HL-60 (cell line): ENCODE measurements around the gene ETV3.
A peak's percentile ranks its signal among the peaks of the same experiment; 100 is the strongest.
"Not testable (repeated sequence)": the region's sequence is repeated elsewhere in the genome, so short reads cannot be mapped to it uniquely, and the experiment has no call there.

Experiments used
- DNase-seq, 2 experiments: peaks; one replicate each; pipeline ENCODE4 v3.0.0-alpha.2; 2010 to 2020; ENCODE audit warnings: low read depth in 1 of 2, low spot score in 1 of 2
- H3K27ac ChIP-seq: fragments of 250-450 bp; sonication (Bioruptor Pico); replicated peaks from 2 replicates; pipeline ENCODE4 v1.5.1; 2020; ENCODE audit warnings: mild to moderate bottlenecking, moderate library complexity
- H3K27me3 ChIP-seq: fragments of 250-450 bp; sonication (Bioruptor Pico); 2 replicates; pipeline ENCODE4 v1.5.1; 2021; ENCODE audit warnings: mild to moderate bottlenecking, moderate library complexity; ENCODE audit not compliant: insufficient read depth, poor library complexity, severe bottlenecking
- H3K4me3 ChIP-seq: replicated peaks from 2 replicates; pipeline ENCODE4 v1.5.1; 2011; ENCODE audit warnings: mild to moderate bottlenecking, control low read depth, low read length; ENCODE audit not compliant: insufficient read depth
- GABPA ChIP-seq: IDR thresholded peaks from 2 replicates; pipeline ENCODE4 v1.6.1; 2012; ENCODE audit warnings: low read depth
- POLR2AphosphoS5 ChIP-seq: IDR thresholded peaks from 2 replicates; pipeline ENCODE4 v1.6.1; 2012; ENCODE audit warnings: low read depth
- SPI1 ChIP-seq: IDR thresholded peaks from 2 replicates; pipeline ENCODE4 v1.6.1; 2012; ENCODE audit warnings: low read depth, mild to moderate bottlenecking, borderline replicate concordance
- TF ChIP-seq, protein P1 (sequence below): IDR thresholded peaks from one replicate; pipeline ENCODE4 v1.5.1; 2011; ENCODE audit warnings: low read length, control low read depth, inconsistent platforms; ENCODE audit not compliant: insufficient read depth
- TF ChIP-seq, protein P2 (sequence below): IDR thresholded peaks from 2 replicates; pipeline ENCODE4 v1.6.1; 2012; ENCODE audit warnings: low read depth; ENCODE audit not compliant: insufficient replicate concordance

Gene ETV3

DNA sequence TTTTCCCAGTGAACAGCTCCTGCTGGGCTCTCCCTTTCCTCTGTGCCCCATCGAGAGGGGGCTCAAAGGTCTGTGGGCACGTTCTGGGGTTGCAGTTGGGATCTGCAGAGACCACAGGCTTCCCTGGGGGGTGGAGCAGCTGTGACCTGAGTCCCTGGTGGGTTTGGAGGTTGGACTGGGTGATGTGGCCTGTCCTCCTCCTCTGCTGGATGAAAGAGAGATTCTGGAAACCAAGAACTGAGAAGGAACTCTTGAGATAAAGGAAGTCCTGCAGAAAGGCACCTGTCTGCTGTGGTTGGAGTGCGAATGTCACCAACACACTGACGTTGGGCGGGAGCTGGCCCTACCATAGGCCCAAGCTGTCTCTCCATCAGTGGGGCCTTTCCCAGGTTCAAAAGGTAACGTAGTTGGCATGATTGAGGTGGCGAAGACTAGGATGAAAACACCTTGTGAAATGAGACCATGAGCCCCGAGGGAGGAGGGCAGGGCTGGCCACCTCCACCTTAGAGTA lies 35.8 kb upstream of the ETV3 start:
- no peak for DNase-seq
- Histone ChIP-seq H3K27me3 (peaks cover 6% of the 10 kb centered on the region), H3K4me3 (no peak overlapping the region), H3K27ac (no peak overlapping the region)
- TF ChIP-seq, protein P1, sequence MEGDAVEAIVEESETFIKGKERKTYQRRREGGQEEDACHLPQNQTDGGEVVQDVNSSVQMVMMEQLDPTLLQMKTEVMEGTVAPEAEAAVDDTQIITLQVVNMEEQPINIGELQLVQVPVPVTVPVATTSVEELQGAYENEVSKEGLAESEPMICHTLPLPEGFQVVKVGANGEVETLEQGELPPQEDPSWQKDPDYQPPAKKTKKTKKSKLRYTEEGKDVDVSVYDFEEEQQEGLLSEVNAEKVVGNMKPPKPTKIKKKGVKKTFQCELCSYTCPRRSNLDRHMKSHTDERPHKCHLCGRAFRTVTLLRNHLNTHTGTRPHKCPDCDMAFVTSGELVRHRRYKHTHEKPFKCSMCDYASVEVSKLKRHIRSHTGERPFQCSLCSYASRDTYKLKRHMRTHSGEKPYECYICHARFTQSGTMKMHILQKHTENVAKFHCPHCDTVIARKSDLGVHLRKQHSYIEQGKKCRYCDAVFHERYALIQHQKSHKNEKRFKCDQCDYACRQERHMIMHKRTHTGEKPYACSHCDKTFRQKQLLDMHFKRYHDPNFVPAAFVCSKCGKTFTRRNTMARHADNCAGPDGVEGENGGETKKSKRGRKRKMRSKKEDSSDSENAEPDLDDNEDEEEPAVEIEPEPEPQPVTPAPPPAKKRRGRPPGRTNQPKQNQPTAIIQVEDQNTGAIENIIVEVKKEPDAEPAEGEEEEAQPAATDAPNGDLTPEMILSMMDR = no peak
- TF ChIP-seq SPI1 (no peak), POLR2AphosphoS5 (no peak), GABPA (no peak)
- TF ChIP-seq, protein P2, sequence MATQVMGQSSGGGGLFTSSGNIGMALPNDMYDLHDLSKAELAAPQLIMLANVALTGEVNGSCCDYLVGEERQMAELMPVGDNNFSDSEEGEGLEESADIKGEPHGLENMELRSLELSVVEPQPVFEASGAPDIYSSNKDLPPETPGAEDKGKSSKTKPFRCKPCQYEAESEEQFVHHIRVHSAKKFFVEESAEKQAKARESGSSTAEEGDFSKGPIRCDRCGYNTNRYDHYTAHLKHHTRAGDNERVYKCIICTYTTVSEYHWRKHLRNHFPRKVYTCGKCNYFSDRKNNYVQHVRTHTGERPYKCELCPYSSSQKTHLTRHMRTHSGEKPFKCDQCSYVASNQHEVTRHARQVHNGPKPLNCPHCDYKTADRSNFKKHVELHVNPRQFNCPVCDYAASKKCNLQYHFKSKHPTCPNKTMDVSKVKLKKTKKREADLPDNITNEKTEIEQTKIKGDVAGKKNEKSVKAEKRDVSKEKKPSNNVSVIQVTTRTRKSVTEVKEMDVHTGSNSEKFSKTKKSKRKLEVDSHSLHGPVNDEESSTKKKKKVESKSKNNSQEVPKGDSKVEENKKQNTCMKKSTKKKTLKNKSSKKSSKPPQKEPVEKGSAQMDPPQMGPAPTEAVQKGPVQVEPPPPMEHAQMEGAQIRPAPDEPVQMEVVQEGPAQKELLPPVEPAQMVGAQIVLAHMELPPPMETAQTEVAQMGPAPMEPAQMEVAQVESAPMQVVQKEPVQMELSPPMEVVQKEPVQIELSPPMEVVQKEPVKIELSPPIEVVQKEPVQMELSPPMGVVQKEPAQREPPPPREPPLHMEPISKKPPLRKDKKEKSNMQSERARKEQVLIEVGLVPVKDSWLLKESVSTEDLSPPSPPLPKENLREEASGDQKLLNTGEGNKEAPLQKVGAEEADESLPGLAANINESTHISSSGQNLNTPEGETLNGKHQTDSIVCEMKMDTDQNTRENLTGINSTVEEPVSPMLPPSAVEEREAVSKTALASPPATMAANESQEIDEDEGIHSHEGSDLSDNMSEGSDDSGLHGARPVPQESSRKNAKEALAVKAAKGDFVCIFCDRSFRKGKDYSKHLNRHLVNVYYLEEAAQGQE = no peak

DNA sequence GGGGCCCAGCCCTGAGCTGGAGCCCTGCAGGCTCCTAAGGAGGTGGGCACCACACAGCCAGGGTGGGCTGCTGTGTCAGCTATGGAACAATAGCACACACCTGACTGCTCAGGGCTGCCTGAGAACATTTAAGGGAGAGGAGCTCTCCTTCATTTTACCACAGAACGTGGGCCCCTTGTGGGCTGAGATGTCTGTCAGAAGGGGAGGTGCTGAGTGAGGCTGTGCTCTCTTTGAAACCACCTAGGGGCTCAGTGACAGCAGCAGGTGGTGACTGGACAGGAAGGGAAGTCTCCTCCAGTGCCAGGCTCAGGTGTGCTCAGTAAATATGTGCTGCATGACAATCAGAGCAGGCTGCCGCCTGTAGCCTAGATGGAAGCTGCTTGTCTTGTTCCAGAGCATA lies 35.0 kb upstream of the ETV3 start:
- H3K27me3 ChIP-seq, H3K27ac ChIP-seq: not testable (repeated sequence)

DNA sequence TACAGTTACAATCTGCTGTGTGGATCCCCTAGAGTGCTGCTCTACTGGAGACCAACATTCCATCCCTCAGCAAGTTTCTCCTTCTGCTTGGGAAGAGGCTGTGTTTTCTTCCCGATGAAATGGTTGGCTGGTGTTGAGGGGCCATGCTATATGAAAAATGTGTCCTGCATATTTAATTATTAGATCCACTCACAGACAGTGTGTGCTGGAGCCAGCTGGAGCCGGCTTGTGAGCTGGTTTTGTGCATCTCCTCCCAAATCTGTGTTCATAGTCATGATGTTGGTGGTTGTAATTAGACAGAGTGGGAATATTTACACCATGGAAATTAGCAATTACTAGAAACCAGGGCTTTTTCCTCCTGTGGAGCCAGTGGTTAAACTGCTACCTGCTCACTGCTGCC lies 34.4 kb upstream of the ETV3 start:
- H3K4me3 ChIP-seq, H3K27me3 ChIP-seq, H3K27ac ChIP-seq, DNase-seq: not testable (repeated sequence)

More for the DNA sequence above, 35.0 kb upstream of the ETV3 start:
- not testable (repeated sequence) for DNase-seq, H3K4me3 ChIP-seq

DNA sequence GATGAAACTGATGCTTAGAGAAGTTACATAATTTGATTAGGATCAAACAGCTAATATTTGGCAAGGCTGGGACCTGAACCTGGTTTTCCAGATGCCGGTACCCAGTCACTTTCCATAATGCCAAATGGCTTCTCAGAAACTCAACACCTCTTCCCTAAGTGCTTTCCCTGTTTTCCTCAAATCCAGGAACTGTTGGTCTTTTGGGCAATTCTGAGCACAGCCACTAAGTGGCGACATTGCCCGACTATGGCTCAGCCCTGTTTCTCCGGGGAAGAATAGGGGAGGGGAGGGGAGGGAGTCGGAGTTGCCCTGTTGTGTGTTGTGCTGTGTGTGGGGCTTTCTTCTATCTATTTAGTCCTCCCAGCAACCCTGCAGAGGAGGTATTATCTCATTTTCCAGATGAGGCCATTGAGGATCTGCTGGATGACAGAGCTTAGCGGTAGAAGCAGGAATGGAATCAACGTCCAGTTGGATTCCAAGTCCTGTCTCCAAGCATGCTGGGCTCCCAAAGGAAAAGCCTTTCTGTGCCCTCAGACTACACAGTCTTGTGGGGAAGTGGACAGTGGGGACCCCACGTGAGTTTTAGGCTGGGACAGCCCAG lies 33.8 kb upstream of the ETV3 start:
- H3K27me3 ChIP-seq, H3K4me3 ChIP-seq, H3K27ac ChIP-seq, DNase-seq: not testable (repeated sequence)

DNA sequence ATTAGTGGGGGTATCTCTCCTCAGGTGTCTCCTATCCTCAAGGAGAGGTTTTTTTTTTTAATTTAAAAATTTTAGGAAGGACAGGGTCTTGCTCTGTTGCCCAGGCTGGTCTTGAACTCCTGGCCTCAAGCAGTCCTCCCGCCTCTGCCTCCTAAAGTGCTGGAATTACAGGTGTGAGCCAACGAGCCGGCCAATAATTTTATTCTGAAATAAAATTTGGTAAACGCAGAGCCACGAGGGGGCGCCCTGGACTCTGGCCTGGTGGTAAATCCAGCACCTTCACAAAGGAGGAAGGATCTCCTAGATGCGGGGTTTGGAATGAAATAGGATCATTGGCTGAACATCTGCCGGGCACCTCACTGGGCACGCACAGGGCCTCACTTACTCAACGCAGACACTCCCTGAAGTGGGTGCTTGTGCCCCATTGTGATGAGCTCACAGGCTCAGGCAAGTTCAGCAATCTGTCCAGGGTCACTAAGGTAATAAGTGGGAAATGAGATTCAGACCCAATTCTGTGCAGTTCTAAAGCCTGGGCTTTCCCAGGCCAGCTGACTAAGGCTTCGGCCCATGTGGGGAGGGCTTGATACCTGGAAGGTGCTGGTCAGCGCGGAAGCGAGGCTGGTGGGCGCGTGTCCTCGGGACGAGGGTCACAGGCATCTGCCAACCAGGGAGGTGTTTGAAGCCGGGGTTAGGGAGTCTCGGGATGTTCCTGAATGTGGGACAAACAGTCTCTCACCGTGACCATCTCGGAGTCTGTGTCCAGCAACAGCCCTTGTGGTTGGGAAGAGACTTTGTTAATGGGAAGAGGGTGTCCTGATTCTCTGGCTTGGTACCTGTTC lies 32.7 kb upstream of the ETV3 start:
- peaks cover 6% of the 10 kb centered on the region for H3K27me3 ChIP-seq
- no peak overlapping the region for H3K4me3 ChIP-seq
- peak in 1 of 2 experiments; percentile 58 for DNase-seq
- H3K27ac ChIP-seq = no peak overlapping the region
- TF ChIP-seq, protein P2 = no peak
- TF ChIP-seq, protein P1 = peak; percentile 35
- TF ChIP-seq SPI1 = no peak
- no peak for TF ChIP-seq GABPA
